Uterus (tissue), 2 donors: ENCODE measurements around the gene PRIMA1.

Source experiments
- POLR2A ChIP-seq, 2 donors: fragments of 450-650 bp; IDR thresholded peaks; one replicate each; pipeline ENCODE4 v1.6.1; 2016; ENCODE audit warnings: antibody characterized with exemption in 2 of 2, mild to moderate bottlenecking in 1 of 2, moderate library complexity in 1 of 2
- TF ChIP-seq, protein P1 (sequence below), 4 experiments: fragments of 200-600 bp in 2 of 4; fragments of 450-650 bp in 2 of 4; sonication (generic) in 2 of 4; IDR thresholded peaks; one replicate each; pipeline ENCODE4 v1.5.1; 2016 to 2019; ENCODE audit warnings: antibody characterized with exemption in 4 of 4, mild to moderate bottlenecking in 2 of 4, moderate library complexity in 1 of 4

- TF ChIP-seq, protein P1, sequence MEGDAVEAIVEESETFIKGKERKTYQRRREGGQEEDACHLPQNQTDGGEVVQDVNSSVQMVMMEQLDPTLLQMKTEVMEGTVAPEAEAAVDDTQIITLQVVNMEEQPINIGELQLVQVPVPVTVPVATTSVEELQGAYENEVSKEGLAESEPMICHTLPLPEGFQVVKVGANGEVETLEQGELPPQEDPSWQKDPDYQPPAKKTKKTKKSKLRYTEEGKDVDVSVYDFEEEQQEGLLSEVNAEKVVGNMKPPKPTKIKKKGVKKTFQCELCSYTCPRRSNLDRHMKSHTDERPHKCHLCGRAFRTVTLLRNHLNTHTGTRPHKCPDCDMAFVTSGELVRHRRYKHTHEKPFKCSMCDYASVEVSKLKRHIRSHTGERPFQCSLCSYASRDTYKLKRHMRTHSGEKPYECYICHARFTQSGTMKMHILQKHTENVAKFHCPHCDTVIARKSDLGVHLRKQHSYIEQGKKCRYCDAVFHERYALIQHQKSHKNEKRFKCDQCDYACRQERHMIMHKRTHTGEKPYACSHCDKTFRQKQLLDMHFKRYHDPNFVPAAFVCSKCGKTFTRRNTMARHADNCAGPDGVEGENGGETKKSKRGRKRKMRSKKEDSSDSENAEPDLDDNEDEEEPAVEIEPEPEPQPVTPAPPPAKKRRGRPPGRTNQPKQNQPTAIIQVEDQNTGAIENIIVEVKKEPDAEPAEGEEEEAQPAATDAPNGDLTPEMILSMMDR (IDR thresholded peaks at IDR 0.05), result no peak
- no peak for TF ChIP-seq POLR2A (IDR thresholded peaks at IDR 0.05)
Observed at GRCh38 chr14:93797536-93797935, 9.3 kb upstream of the PRIMA1 start.
